Endothelial cell of umbilical vein (primary cell): ENCODE data around the gene KCNS1. TPM values are rescaled to one million over a fixed set of nuclear protein-coding genes. Genes with fewer than 3 reads are reported as not detected.

Source experiments
- BruUV-seq: library from RNA; stranded (reverse); fragments of 400-500 nt; replicated peaks from 2 replicates; lab custom pipeline; 2021; lab: Mats Ljungman, UMichigan
- CTCF ChIA-PET: fragments of 300-600, 350-600 bp; sonication (Branson Sonifier 250); formaldehyde crosslinking; loops from one replicate; lab custom pipeline; 2021; ENCODE audit warnings: antibody characterized with exemption, inconsistent platforms; lab: Charles Lee
- POLR2A ChIA-PET: fragments of 300-600, 350-600 bp; sonication (Branson Sonifier 250); formaldehyde crosslinking; loops from one replicate; lab custom pipeline; 2021; ENCODE audit warnings: antibody characterized with exemption, inconsistent platforms; lab: Charles Lee
- DNase-seq: peaks from one replicate; pipeline ENCODE4 v3.0.0-alpha.2; 2011; ENCODE audit warnings: low read depth, low spot score
- FAIRE-seq: peaks from 2 replicates; lab custom pipeline; 2011; peaks lifted over from hg19 to GRCh38; lab: Jason Lieb, UNC
- H2AFZ ChIP-seq: 2 replicates; pipeline ENCODE4 v1.6.0; 2012; ENCODE audit warnings: low read depth, low read length, control low read depth, inconsistent platforms
- H3K27ac ChIP-seq: 2 replicates; pipeline ENCODE4 v1.5.1; 2011; ENCODE audit warnings: low read depth, mild to moderate bottlenecking, control low read depth, low read length, moderate library complexity; ENCODE audit not compliant: insufficient read depth
- H3K27me3 ChIP-seq, 2 experiments: 2 replicates each; pipeline versions ENCODE4 v1.6.0 to v1.6.1; 2011; ENCODE audit warnings: low read length in 2 of 2, mixed read lengths in 1 of 2; ENCODE audit not compliant: control insufficient read depth in 2 of 2, insufficient read depth in 2 of 2
- H3K36me3 ChIP-seq, 2 experiments: 2 replicates in 1 of 2; 3 replicates in 1 of 2; pipeline ENCODE4 v1.5.1; 2011; ENCODE audit warnings: low read length in 2 of 2, mild to moderate bottlenecking in 1 of 2, moderate library complexity in 1 of 2; ENCODE audit not compliant: control insufficient read depth in 2 of 2, insufficient read depth in 2 of 2; ENCODE audit errors: extremely low read depth in 1 of 2
- H3K4me1 ChIP-seq: 3 replicates; pipeline ENCODE4 v1.5.1; 2011; ENCODE audit warnings: mild to moderate bottlenecking, low read length; ENCODE audit not compliant: control insufficient read depth, insufficient read depth; ENCODE audit errors: extremely low read depth
- H3K4me2 ChIP-seq: 2 replicates; pipeline ENCODE4 v1.6.1; 2011; ENCODE audit warnings: low read length, control low read depth, mixed read lengths; ENCODE audit not compliant: insufficient read depth
- H3K4me3 ChIP-seq, 3 experiments: fragments of 200-600 bp in 1 of 3; sonication (generic), shearing (Covaris generic) in 1 of 3; replicated peaks in 1 of 3; 2 replicates each; pipeline ENCODE4 v1.5.1; 2011 to 2016; ENCODE audit warnings: control low read depth in 3 of 3, low read length in 3 of 3, mild to moderate bottlenecking in 2 of 3, inconsistent platforms in 1 of 3, low read depth in 1 of 3, moderate library complexity in 1 of 3; ENCODE audit not compliant: insufficient read depth in 1 of 3
- H3K79me2 ChIP-seq: 2 replicates; pipeline ENCODE4 v1.6.0; 2012; ENCODE audit warnings: low read length, inconsistent platforms; ENCODE audit not compliant: control insufficient read depth, insufficient read depth
- H3K9ac ChIP-seq: replicated peaks from 2 replicates; pipeline ENCODE3; 2011; ENCODE audit warnings: low read length, control low read depth; ENCODE audit not compliant: insufficient read depth; ENCODE audit errors: extremely low read depth
- H3K9me1 ChIP-seq: replicated peaks from 3 replicates; pipeline ENCODE4 v1.6.0; 2011; ENCODE audit warnings: mild to moderate bottlenecking, low read length; ENCODE audit not compliant: control insufficient read depth, insufficient read depth; ENCODE audit errors: extremely low read depth
- H3K9me3 ChIP-seq: replicated peaks from 2 replicates; pipeline ENCODE4 v1.5.1; 2012; ENCODE audit warnings: low read length, inconsistent platforms; ENCODE audit not compliant: control insufficient read depth, insufficient read depth
- H4K20me1 ChIP-seq: replicated peaks from 2 replicates; pipeline ENCODE3; 2011; ENCODE audit warnings: mild to moderate bottlenecking, low read length; ENCODE audit not compliant: control insufficient read depth, insufficient read depth; ENCODE audit errors: extremely low read depth
- EZH2 ChIP-seq: IDR thresholded peaks from 2 replicates; pipeline ENCODE4 v1.6.1; 2012; ENCODE audit warnings: borderline replicate concordance, low read depth, mild to moderate bottlenecking, moderate library complexity, low read length, inconsistent platforms; ENCODE audit not compliant: severe bottlenecking
- FOS ChIP-seq: IDR thresholded peaks from 2 replicates; pipeline ENCODE4 v1.6.1; 2011; ENCODE audit warnings: mild to moderate bottlenecking, low read length, moderate library complexity, borderline replicate concordance; ENCODE audit not compliant: insufficient read depth
- GATA2 ChIP-seq: IDR thresholded peaks from 2 replicates; pipeline ENCODE4 v1.7.0; 2011; ENCODE audit warnings: low read depth, mild to moderate bottlenecking, moderate library complexity, mixed read lengths, low read length; ENCODE audit not compliant: insufficient read length, insufficient read depth
- JUN ChIP-seq: IDR thresholded peaks from 2 replicates; pipeline ENCODE4 v1.6.1; 2011; ENCODE audit warnings: borderline replicate concordance, low read depth; ENCODE audit not compliant: insufficient read length, insufficient read depth
- MYC ChIP-seq: IDR thresholded peaks from one replicate; pipeline ENCODE4 v1.6.1; 2011; ENCODE audit warnings: mild to moderate bottlenecking, low read depth, low read length
- POLR2A ChIP-seq: IDR thresholded peaks from 2 replicates; pipeline ENCODE4 v1.6.1; 2012; ENCODE audit warnings: low read depth, mild to moderate bottlenecking, control low read depth, low read length
- POLR2AphosphoS5 ChIP-seq: IDR thresholded peaks from 2 replicates; pipeline ENCODE4 v1.6.1; 2012; ENCODE audit warnings: low read depth, mild to moderate bottlenecking, control low read depth, low read length, moderate library complexity; ENCODE audit not compliant: insufficient read depth
- dilution Hi-C: fragments of 300-500 bp; cut with MboI; formaldehyde crosslinking; loops from one replicate; pipeline ENCODE4 v1.15.0; 2019; ENCODE audit warnings: low sequenced_read_pairs; ENCODE audit not compliant: extremely low pct_ligation_motif_present
- intact Hi-C: fragments of 100-400 bp; cut with micrococcal nuclease; formaldehyde crosslinking; loops from one replicate; pipeline ENCODE4 v1.10.0; 2022
- polyA plus RNA-seq, 4 experiments: library from polyadenylated mRNA; depleted of rRNA in 3 of 4; stranded (reverse) in 3 of 4; unstranded in 1 of 4; fragments of >200 nt; gene quantifications; 2 replicates each; pipeline versions ENCODE4 v1.2.1 to v1.2.3, GENCODE V29; 2011 to 2012; ENCODE audit warnings: missing spikeins in 1 of 4
- total RNA-seq: library from RNA; stranded (reverse); gene quantifications from 2 replicates; pipeline ENCODE4 v1.2.3, GENCODE V29; 2021
- TF ChIP-seq, protein P1 (sequence below), 2 donors: IDR thresholded peaks; 1 replicate in 1 of 2; 2 replicates in 1 of 2; pipeline ENCODE4 v1.5.1; 2011; ENCODE audit warnings: low read length in 2 of 2, mild to moderate bottlenecking in 2 of 2, moderate library complexity in 2 of 2, control low read depth in 1 of 2, inconsistent platforms in 1 of 2, low read depth in 1 of 2; ENCODE audit not compliant: insufficient read depth in 1 of 2; ENCODE audit errors: extremely low read depth in 1 of 2
- TF ChIP-seq, protein P2 (sequence below): IDR thresholded peaks from 2 replicates; pipeline ENCODE4 v1.6.1; 2011; ENCODE audit not compliant: insufficient read depth, insufficient read length

Gene KCNS1
- total and polyA plus RNA-seq, 2 donors (not counting 3 experiments of a cell fraction or from before 2014, with no cell fraction given): 0.14 to 0.29 TPM

DNA sequence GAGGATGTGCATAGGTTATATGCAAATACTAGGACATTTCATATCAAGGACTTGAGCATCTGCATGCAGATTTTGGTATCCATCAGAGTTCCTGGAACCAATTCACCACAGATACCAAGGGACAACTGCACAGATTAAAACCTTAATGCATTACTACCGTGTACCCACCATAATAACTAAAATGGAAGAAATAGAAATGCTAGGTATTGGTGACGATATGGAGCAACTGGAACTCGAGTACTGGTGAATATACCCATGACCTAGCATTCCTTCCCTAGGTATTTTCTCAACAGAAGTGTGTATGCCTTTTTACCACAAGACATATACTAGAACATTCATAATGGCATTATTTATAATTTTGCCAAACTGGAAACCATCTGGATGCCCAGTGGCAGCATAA is 18.5 kb downstream of the KCNS1 start:
- H2AFZ ChIP-seq: no peak overlapping the region
- H3K4me1 ChIP-seq: peaks cover 2% of the 10 kb centered on the region
- no peaks in the 10 kb centered on the region for H3K9me1 ChIP-seq
- no peaks in the 10 kb centered on the region for H3K9me3 ChIP-seq
- DNase-seq (no peak), FAIRE-seq (no peak)
- POLR2A ChIA-PET: no interaction called here
- H3K79me2 ChIP-seq: no peaks in the 10 kb centered on the region
- intact Hi-C loops (no loop called here), dilution Hi-C loops (no loop called here)
- H3K4me2 ChIP-seq: no peak overlapping the region
- no peak for TF ChIP-seq MYC
- TF ChIP-seq POLR2AphosphoS5: no peak
- no peak for TF ChIP-seq POLR2A
- TF ChIP-seq FOS: no peak
- TF ChIP-seq, protein P1, sequence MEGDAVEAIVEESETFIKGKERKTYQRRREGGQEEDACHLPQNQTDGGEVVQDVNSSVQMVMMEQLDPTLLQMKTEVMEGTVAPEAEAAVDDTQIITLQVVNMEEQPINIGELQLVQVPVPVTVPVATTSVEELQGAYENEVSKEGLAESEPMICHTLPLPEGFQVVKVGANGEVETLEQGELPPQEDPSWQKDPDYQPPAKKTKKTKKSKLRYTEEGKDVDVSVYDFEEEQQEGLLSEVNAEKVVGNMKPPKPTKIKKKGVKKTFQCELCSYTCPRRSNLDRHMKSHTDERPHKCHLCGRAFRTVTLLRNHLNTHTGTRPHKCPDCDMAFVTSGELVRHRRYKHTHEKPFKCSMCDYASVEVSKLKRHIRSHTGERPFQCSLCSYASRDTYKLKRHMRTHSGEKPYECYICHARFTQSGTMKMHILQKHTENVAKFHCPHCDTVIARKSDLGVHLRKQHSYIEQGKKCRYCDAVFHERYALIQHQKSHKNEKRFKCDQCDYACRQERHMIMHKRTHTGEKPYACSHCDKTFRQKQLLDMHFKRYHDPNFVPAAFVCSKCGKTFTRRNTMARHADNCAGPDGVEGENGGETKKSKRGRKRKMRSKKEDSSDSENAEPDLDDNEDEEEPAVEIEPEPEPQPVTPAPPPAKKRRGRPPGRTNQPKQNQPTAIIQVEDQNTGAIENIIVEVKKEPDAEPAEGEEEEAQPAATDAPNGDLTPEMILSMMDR (IDR thresholded peaks at IDR 0.05; ENCODE audit: extremely low read depth in 1 of 2, insufficient read depth in 1 of 2, low read depth in 1 of 2, low read length in 2 of 2): no peak
- TF ChIP-seq, protein P2, sequence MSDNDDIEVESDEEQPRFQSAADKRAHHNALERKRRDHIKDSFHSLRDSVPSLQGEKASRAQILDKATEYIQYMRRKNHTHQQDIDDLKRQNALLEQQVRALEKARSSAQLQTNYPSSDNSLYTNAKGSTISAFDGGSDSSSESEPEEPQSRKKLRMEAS: no peak
- TF ChIP-seq JUN: no peak
- TF ChIP-seq EZH2: no peak
- TF ChIP-seq GATA2: no peak
- no peak overlapping the region for H3K4me3 ChIP-seq
- CTCF ChIA-PET: interaction anchor here (1.4 to 2.5 kb wide), 4 partner anchors 13 to 38 kb away, joined by 4 to 16 read pairs (median 5); no protein-coding TSS in a partner anchor
- H3K9ac ChIP-seq: no peak overlapping the region
- H3K27ac ChIP-seq: no peak overlapping the region
- H3K36me3 ChIP-seq: no peaks in the 10 kb centered on the region
- no peaks in the 10 kb centered on the region for H4K20me1 ChIP-seq
- H3K27me3 ChIP-seq: no peaks in the 10 kb centered on the region
- no TSS peak for BruUV-seq
